ENCODE data around the gene RESF1. TPM values are rescaled to one million over a fixed set of nuclear protein-coding genes. Genes with fewer than 3 reads are reported as not detected.
A peak's percentile ranks its signal among the peaks of the same experiment; 100 is the strongest.

Gene RESF1
- total and polyA plus RNA-seq, 10 of the 15 experiments (the other 5 are each of a cell fraction or from before 2014, with no cell fraction given): 18.9 to 81.8 (median 39.7) TPM

GRCh38 chr12:31965090-31965489, 5.9 kb downstream of the RESF1 start:
- 87% methylated on average over 9 of the region's 9 CpGs for WGBS (ENCODE audit: insufficient coverage, insufficient replicate concordance, low lambda C conversion rate, missing lambda C conversion rate)
- no peak for ATAC-seq
- Histone ChIP-seq H3K27me3 (replicated peaks in 1 of 2; ENCODE audit: control insufficient read depth in 2 of 2, insufficient read depth in 2 of 2, low read length in 1 of 2) (no peaks in the 10 kb centered on the region), H3K4me3 (peak overlapping the region; percentile 13; the same call in 1 of the 2 replicates), H3K79me2 (ENCODE audit: control insufficient read depth, insufficient read depth, low read length) (peaks cover 87% of the 10 kb centered on the region), H2AFZ (ENCODE audit: control insufficient read depth, low read depth, low read length) (no peak overlapping the region), H3K4me2 (ENCODE audit: control insufficient read depth, insufficient read depth) (peak overlapping the region; percentile 35; the same call in 1 of the 2 replicates), H3K9me3 (replicated peaks; ENCODE audit: control insufficient read depth, insufficient read depth, low read length) (peaks cover 38% of the 10 kb centered on the region), H3K4me1 (ENCODE audit: control insufficient read depth, insufficient read depth, low read length) (peaks cover 18% of the 10 kb centered on the region; the same call in 1 of the 2 replicates), H3K9ac (ENCODE audit: control insufficient read depth, insufficient read depth, low read length) (no peak overlapping the region), H3K27ac (ENCODE audit: control insufficient read depth, insufficient read depth) (no peak overlapping the region; the same call in 1 of the 2 replicates), H3K36me3 (ENCODE audit: control insufficient read depth in 2 of 2, insufficient read depth in 2 of 2, low read length in 1 of 2) (peaks cover 1 to 9% of the 10 kb centered on the region in 2 experiments; a peak in 3 of 4 replicates), H4K20me1 (ENCODE audit: control insufficient read depth, insufficient read depth) (no peaks in the 10 kb centered on the region)
- POLR2A ChIA-PET: no interaction called here
- 0 out of 2 replicates have a peak, but pooled peaks have one; percentile 37 for TF ChIP-seq NFYB (IDR thresholded peaks at IDR 0.05; ENCODE audit: insufficient read depth, low read depth, low read length)
- no peak for TF ChIP-seq HDAC6 (IDR thresholded peaks at IDR 0.05; ENCODE audit: unreplicated experiment)
- no TSS peak for BruUV-seq (replicated peaks)
- CTCF ChIA-PET: no interaction called here
- RAD21 ChIA-PET (ENCODE audit: unreplicated experiment): no interaction called here
- no peak for DNase-seq (ENCODE audit: low read depth, low spot score)
- FAIRE-seq: no peak
- SMC1A ChIA-PET (ENCODE audit: uncharacterized antibody, unreplicated experiment): interaction anchor here (0.9 to 1.0 kb wide), 2 partner anchors 96 to 151 kb away, joined by 3 read pairs; no protein-coding TSS in a partner anchor
- intact Hi-C loops (cut with micrococcal nuclease; ENCODE audit: unreplicated experiment) (loop anchor here (5.0 to 10.0 kb wide), 3 partner anchors 170 to 300 kb away; no protein-coding TSS in a partner anchor), in situ Hi-C loops (cut with MboI) (no loop called here)

GRCh38 chr12:31966558-31967205, 7.5 kb downstream of the RESF1 start:
- in situ Hi-C loops (cut with MboI): no loop called here
- 56% methylated on average over 5 of the region's 5 CpGs for WGBS (ENCODE audit: insufficient coverage, insufficient replicate concordance, low lambda C conversion rate, missing lambda C conversion rate)
- FAIRE-seq (no peak), ATAC-seq (peak; percentile 68), DNase-seq (ENCODE audit: low read depth, low spot score) (no peak)
- TF ChIP-seq POLR2A (IDR thresholded peaks at IDR 0.05; ENCODE audit: low read depth, low read length) (0 out of 2 replicates have a peak, but pooled peaks have one; percentile 26), ZNF274 (IDR thresholded peaks at IDR 0.05; ENCODE audit: insufficient read depth, insufficient read length) (no peak)
- POLR2A ChIA-PET: interaction anchor here (0.6 kb wide), 2 partner anchors 51 to 218 kb away, joined by 3 read pairs; no protein-coding TSS in a partner anchor
- Histone ChIP-seq H3K4me3 (no peak overlapping the region; the same call in 1 of the 2 replicates), H3K27me3 (replicated peaks in 1 of 2; ENCODE audit: control insufficient read depth in 2 of 2, insufficient read depth in 2 of 2, low read length in 1 of 2) (no peaks in the 10 kb centered on the region), H4K20me1 (ENCODE audit: control insufficient read depth, insufficient read depth) (no peaks in the 10 kb centered on the region), H3K4me2 (ENCODE audit: control insufficient read depth, insufficient read depth) (peak overlapping the region; percentile 67), H3K27ac (ENCODE audit: control insufficient read depth, insufficient read depth) (peak overlapping the region; percentile 63), H3K4me1 (ENCODE audit: control insufficient read depth, insufficient read depth, low read length) (peaks cover 11% of the 10 kb centered on the region; the same call in 1 of the 2 replicates), H3K79me2 (ENCODE audit: control insufficient read depth, insufficient read depth, low read length) (peaks cover 74% of the 10 kb centered on the region), H3K9ac (ENCODE audit: control insufficient read depth, insufficient read depth, low read length) (no peak overlapping the region), H2AFZ (ENCODE audit: control insufficient read depth, low read depth, low read length) (no peak overlapping the region), H3K36me3 (ENCODE audit: control insufficient read depth in 2 of 2, insufficient read depth in 2 of 2, low read length in 1 of 2) (peaks cover 1 to 25% of the 10 kb centered on the region in 2 experiments), H3K9me3 (replicated peaks; ENCODE audit: control insufficient read depth, insufficient read depth, low read length) (peaks cover 52% of the 10 kb centered on the region)
- intact Hi-C loops (cut with micrococcal nuclease; ENCODE audit: unreplicated experiment): loop anchor here (5.0 to 10.0 kb wide), 3 partner anchors 168 to 298 kb away; no protein-coding TSS in a partner anchor
- CTCF ChIA-PET: interaction anchor here (0.9 to 1.9 kb wide), 2 partner anchors 11 to 284 kb away, joined by 3 to 5 read pairs; no protein-coding TSS in a partner anchor
- SMC1A ChIA-PET (ENCODE audit: uncharacterized antibody, unreplicated experiment): interaction anchor here (0.6 to 2.3 kb wide), 9 partner anchors 9 to 286 kb away, joined by 3 to 8 read pairs (median 4); no protein-coding TSS in a partner anchor
- RAD21 ChIA-PET (ENCODE audit: unreplicated experiment): interaction anchor here (0.8 to 1.7 kb wide), 4 partner anchors 8 to 313 kb away, joined by 3 to 5 read pairs (median 4); no protein-coding TSS in a partner anchor
- no TSS peak for BruUV-seq (replicated peaks)

All from GM12878 (cell line).